ENCODE measurements around the gene SMIM35. TPM values are rescaled to one million over a fixed set of nuclear protein-coding genes. Genes with fewer than 3 reads are reported as not detected.

The SMIM35 gene
- total and polyA plus RNA-seq, 2 of the 13 experiments (the other 11 are each of a cell fraction or from before 2014, with no cell fraction given) = not detected

DNA sequence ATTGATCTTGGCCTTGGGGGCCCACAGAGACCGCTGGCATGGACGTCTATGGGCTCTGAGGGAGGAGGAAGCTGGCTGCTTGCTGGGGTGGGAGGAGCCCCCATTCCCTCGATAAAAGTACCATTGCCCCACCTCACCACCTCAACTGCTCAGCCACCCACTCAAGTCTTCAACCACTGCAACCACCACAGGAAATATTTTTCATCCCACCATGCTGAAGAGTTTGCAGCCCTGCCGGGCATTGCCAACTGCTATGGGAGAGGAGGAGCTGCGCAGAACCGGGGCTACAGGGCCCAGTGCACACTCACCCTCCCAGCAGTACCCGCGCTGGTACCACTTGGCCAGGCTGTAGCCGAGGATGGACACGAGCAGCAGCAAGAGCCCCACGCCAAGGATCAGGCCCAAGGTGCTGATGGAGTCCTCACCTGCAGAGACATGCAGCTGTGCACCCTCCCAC is 71.3 kb downstream of the SMIM35 start (continued):
- TF ChIP-seq ZNF646 (CRISPR knock-in tag; IDR thresholded peaks at IDR 0.05) (no peak), CBX1 (IDR thresholded peaks at IDR 0.05; ENCODE audit: low read depth) (no peak), REL (CRISPR knock-in tag; conservative IDR thresholded peaks at IDR 0.05) (no peak)

GRCh38 chr11:118014022-118014421 is 72.7 kb downstream of the SMIM35 start:
- intact Hi-C loops (cut with micrococcal nuclease; ENCODE audit: unreplicated experiment) = no loop called here
- H3K9ac ChIP-seq (ENCODE audit: insufficient read depth, low read depth, low read length) = no peak overlapping the region
- H3K27ac ChIP-seq (ENCODE audit: extremely low read length, insufficient read depth, low read length) = no peak overlapping the region
- no peak for TF ChIP-seq HMG20B (CRISPR knock-in tag; conservative IDR thresholded peaks at IDR 0.05)
- H3K4me1 ChIP-seq (ENCODE audit: insufficient read depth, low read length) = peaks cover 15% of the 10 kb centered on the region
- no peak overlapping the region for H3K4me2 ChIP-seq (ENCODE audit: low read depth, low read length)
- H3K36me3 ChIP-seq (replicated peaks in 1 of 2; ENCODE audit: control insufficient read depth in 1 of 2, insufficient read depth in 2 of 2, low read length in 2 of 2) = no peaks in the 10 kb centered on the region
- CTCF ChIA-PET (ENCODE audit: low intra/inter-chr PET ratio, low total read pairs) = no interaction called here
- H2AFZ ChIP-seq (ENCODE audit: low read length) = no peak overlapping the region
- no peaks in the 10 kb centered on the region for H4K20me1 ChIP-seq (ENCODE audit: insufficient read depth, low read length)
- ATAC-seq (no peak), DNase-seq (ENCODE audit: low spot score) (no peak), FAIRE-seq (no peak)
- H3K27me3 ChIP-seq (ENCODE audit: control insufficient read depth in 1 of 2, insufficient read depth in 2 of 2, low read length in 2 of 2) = peaks cover 3 to 31% of the 10 kb centered on the region in 2 experiments; a peak in 2 of 5 replicates
- POLR2A ChIA-PET = no interaction called here
- in situ Hi-C loops (cut with HindIII; ENCODE audit: extremely low pct_ligation_motif_present, low pct_unique_long_range_greater_than_20kb) = no loop called here
- peaks cover 10% of the 10 kb centered on the region; the same call in 1 of the 2 replicates for H3K9me3 ChIP-seq (ENCODE audit: low read length)
- no peaks in the 10 kb centered on the region for H3K79me2 ChIP-seq (ENCODE audit: insufficient read depth, low read length)
- no TSS peak for BruUV-seq (replicated peaks)
- 49% methylated on average over 3 of the region's 3 CpGs for WGBS (ENCODE audit: low lambda C conversion rate)
- H3K4me3 ChIP-seq (replicated peaks in 1 of 3; ENCODE audit: insufficient read depth in 1 of 3, low read depth in 2 of 3, low read length in 3 of 3) = no peak overlapping the region
